ENCODE results near the gene FXYD2. TPM values are rescaled to one million over a fixed set of nuclear protein-coding genes. Genes with fewer than 3 reads are reported as not detected.
A peak's percentile ranks its signal among the peaks of the same experiment; 100 is the strongest.

FXYD2 gene
- total RNA-seq, 5 donors from 2014 or later (not counting 1 experiment from before 2014, with no cell fraction given), result 4.3 to 26.0 (median 14.7) TPM

GRCh38 chr11:117840881-117841550 lies 16.5 kb upstream of the FXYD2 start:
- H3K4me3 ChIP-seq (ENCODE audit: control insufficient read depth in 1 of 2, extremely low read depth in 1 of 2, low read length in 1 of 2), result no peak overlapping the region
- WGBS (ENCODE audit: insufficient coverage), result 86% methylated on average over 8 of the region's 11 CpGs
- no peaks in the 10 kb centered on the region for H3K9me3 ChIP-seq
- H3K4me1 ChIP-seq (ENCODE audit: control insufficient read depth in 1 of 2, extremely low read depth in 1 of 2, insufficient read depth in 2 of 2, low read length in 2 of 2), result peaks cover 0 to 24% of the 10 kb centered on the region in 2 experiments
- Mint-ChIP-seq H3K27me3 (peaks cover 2 to 4% of the 10 kb centered on the region in 2 donors), H3K27ac (no peak overlapping the region), H3K4me1 (peaks cover 0 to 10% (median 0%) of the 10 kb centered on the region in 3 donors), H3K4me3 (no peak overlapping the region), H3K36me3 (no peaks in the 10 kb centered on the region), H3K9me3 (no peaks in the 10 kb centered on the region)
- no peaks in the 10 kb centered on the region for H3K36me3 ChIP-seq (ENCODE audit: control insufficient read depth in 2 of 2, extremely low read depth in 1 of 2, insufficient read depth in 1 of 2, low read length in 1 of 2)
- H3K27ac ChIP-seq (ENCODE audit: low read length), result no peak overlapping the region
- ATAC-seq (replicated peaks in 1 of 4), result no peak
- DNase-seq, result peak in 1 of 35 experiments; percentile 5
- H3K27me3 ChIP-seq (replicated peaks in 1 of 2; ENCODE audit: control insufficient read depth in 2 of 2, extremely low read depth in 1 of 2, insufficient read depth in 2 of 2, low read length in 1 of 2), result peaks cover 0 to 25% of the 10 kb centered on the region in 2 experiments
- POLR2A ChIA-PET, result no interaction called here
- CTCF ChIA-PET, result interaction anchor here (0.5 to 0.7 kb wide), 3 partner anchors 106 to 1209 kb away, joined by 3 to 7 read pairs (median 5); no protein-coding TSS in a partner anchor

GRCh38 chr11:117839936-117840813 lies 15.6 kb upstream of the FXYD2 start:
- peaks cover 0 to 10% (median 0%) of the 10 kb centered on the region in 3 donors for H3K4me1 Mint-ChIP-seq
- H3K4me3 ChIP-seq (ENCODE audit: control insufficient read depth in 1 of 2, extremely low read depth in 1 of 2, low read length in 1 of 2), result no peak overlapping the region
- peaks cover 2 to 4% of the 10 kb centered on the region in 2 donors for H3K27me3 Mint-ChIP-seq
- ATAC-seq (replicated peaks in 1 of 4), result no peak
- H3K4me1 ChIP-seq (ENCODE audit: control insufficient read depth in 1 of 2, extremely low read depth in 1 of 2, insufficient read depth in 2 of 2, low read length in 2 of 2), result peaks cover 0 to 24% of the 10 kb centered on the region in 2 experiments
- no peak overlapping the region for H3K4me3 Mint-ChIP-seq
- ChIA-PET CTCF (interaction anchor here in 1 of 2 donors (0.5 to 0.7 kb wide), 2 partner anchors 107 to 1210 kb away, joined by 5 to 7 read pairs; no protein-coding TSS in a partner anchor), POLR2A (no interaction called here)
- no peaks in the 10 kb centered on the region for H3K36me3 Mint-ChIP-seq
- no peaks in the 10 kb centered on the region for H3K9me3 ChIP-seq
- peak in 1 of 35 experiments; percentile 8 for DNase-seq
- no peak overlapping the region for H3K27ac ChIP-seq (ENCODE audit: low read length)
- peaks cover 0 to 25% of the 10 kb centered on the region in 2 experiments for H3K27me3 ChIP-seq (replicated peaks in 1 of 2; ENCODE audit: control insufficient read depth in 2 of 2, extremely low read depth in 1 of 2, insufficient read depth in 2 of 2, low read length in 1 of 2)
- H3K36me3 ChIP-seq (ENCODE audit: control insufficient read depth in 2 of 2, extremely low read depth in 1 of 2, insufficient read depth in 1 of 2, low read length in 1 of 2), result no peaks in the 10 kb centered on the region
- H3K9me3 Mint-ChIP-seq, result no peaks in the 10 kb centered on the region
- 86% methylated on average over 7 of the region's 10 CpGs for WGBS (ENCODE audit: insufficient coverage)
- no peak overlapping the region for H3K27ac Mint-ChIP-seq

- Histone ChIP-seq H3K27me3 (replicated peaks in 1 of 2; ENCODE audit: control insufficient read depth in 2 of 2, extremely low read depth in 1 of 2, insufficient read depth in 2 of 2, low read length in 1 of 2) (peaks cover 0 to 25% of the 10 kb centered on the region in 2 experiments), H3K27ac (ENCODE audit: low read length) (no peak overlapping the region), H3K4me1 (ENCODE audit: control insufficient read depth in 1 of 2, extremely low read depth in 1 of 2, insufficient read depth in 2 of 2, low read length in 2 of 2) (peaks cover 0 to 24% of the 10 kb centered on the region in 2 experiments), H3K4me3 (ENCODE audit: control insufficient read depth in 1 of 2, extremely low read depth in 1 of 2, low read length in 1 of 2) (no peak overlapping the region), H3K9me3 (no peaks in the 10 kb centered on the region), H3K36me3 (ENCODE audit: control insufficient read depth in 2 of 2, extremely low read depth in 1 of 2, insufficient read depth in 1 of 2, low read length in 1 of 2) (no peaks in the 10 kb centered on the region)
- no peaks in the 10 kb centered on the region for H3K9me3 Mint-ChIP-seq
- 73% methylated on average over 4 of the region's 7 CpGs for WGBS (ENCODE audit: insufficient coverage)
- ChIA-PET CTCF (no interaction called here), POLR2A (no interaction called here)
- peaks cover 2 to 4% of the 10 kb centered on the region in 2 donors for H3K27me3 Mint-ChIP-seq
- no peaks in the 10 kb centered on the region for H3K36me3 Mint-ChIP-seq
- peaks cover 0 to 9% (median 0%) of the 10 kb centered on the region in 3 donors for H3K4me1 Mint-ChIP-seq
- no peak for ATAC-seq (replicated peaks in 1 of 4)
- no peak overlapping the region for H3K27ac Mint-ChIP-seq
- peak in 1 of 35 experiments; percentile 17 for DNase-seq
- no peak overlapping the region for H3K4me3 Mint-ChIP-seq
Measured at GRCh38 chr11:117839380-117839881, 14.9 kb upstream of the FXYD2 start.

GRCh38 chr11:117838901-117839300 lies 14.4 kb upstream of the FXYD2 start:
- Mint-ChIP-seq H3K27ac (no peak overlapping the region), H3K27me3 (peaks cover 2 to 4% of the 10 kb centered on the region in 2 donors), H3K4me1 (peaks cover 0 to 8% (median 0%) of the 10 kb centered on the region in 3 donors), H3K36me3 (no peaks in the 10 kb centered on the region), H3K4me3 (no peak overlapping the region), H3K9me3 (no peaks in the 10 kb centered on the region)
- Histone ChIP-seq H3K4me1 (ENCODE audit: control insufficient read depth in 1 of 2, extremely low read depth in 1 of 2, insufficient read depth in 2 of 2, low read length in 2 of 2) (peaks cover 0 to 22% of the 10 kb centered on the region in 2 experiments), H3K4me3 (ENCODE audit: control insufficient read depth in 1 of 2, extremely low read depth in 1 of 2, low read length in 1 of 2) (no peak overlapping the region), H3K27ac (ENCODE audit: low read length) (no peak overlapping the region), H3K9me3 (no peaks in the 10 kb centered on the region), H3K27me3 (replicated peaks in 1 of 2; ENCODE audit: control insufficient read depth in 2 of 2, extremely low read depth in 1 of 2, insufficient read depth in 2 of 2, low read length in 1 of 2) (peaks cover 0 to 25% of the 10 kb centered on the region in 2 experiments), H3K36me3 (ENCODE audit: control insufficient read depth in 2 of 2, extremely low read depth in 1 of 2, insufficient read depth in 1 of 2, low read length in 1 of 2) (no peaks in the 10 kb centered on the region)
- POLR2A ChIA-PET, result no interaction called here
- 74% methylated on average over 6 of the region's 8 CpGs for WGBS (ENCODE audit: insufficient coverage)
- ATAC-seq (replicated peaks in 1 of 4) (no peak), DNase-seq (no peak)
- CTCF ChIA-PET, result no interaction called here

GRCh38 chr11:117837791-117838190 lies 13.2 kb upstream of the FXYD2 start:
- CTCF ChIA-PET, result no interaction called here
- 87% methylated on average over 3 of the region's 8 CpGs for WGBS (ENCODE audit: insufficient coverage)
- no peaks in the 10 kb centered on the region for H3K9me3 ChIP-seq
- no peak overlapping the region for H3K4me3 ChIP-seq (ENCODE audit: control insufficient read depth in 1 of 2, extremely low read depth in 1 of 2, low read length in 1 of 2)
- H3K27me3 ChIP-seq (replicated peaks in 1 of 2; ENCODE audit: control insufficient read depth in 2 of 2, extremely low read depth in 1 of 2, insufficient read depth in 2 of 2, low read length in 1 of 2), result peaks cover 0 to 27% of the 10 kb centered on the region in 2 experiments
- Mint-ChIP-seq H3K4me3 (no peak overlapping the region), H3K27me3 (peaks cover 2 to 4% of the 10 kb centered on the region in 2 donors), H3K36me3 (no peaks in the 10 kb centered on the region), H3K27ac (peak overlapping the region in 1 of 2 donors; percentile 11), H3K9me3 (no peaks in the 10 kb centered on the region), H3K4me1 (peaks cover 0 to 4% (median 0%) of the 10 kb centered on the region in 3 donors)
- POLR2A ChIA-PET, result no interaction called here
- no peak for ATAC-seq (replicated peaks in 1 of 4)
- H3K27ac ChIP-seq (ENCODE audit: low read length), result no peak overlapping the region
- peaks cover 0 to 16% of the 10 kb centered on the region in 2 experiments for H3K4me1 ChIP-seq (ENCODE audit: control insufficient read depth in 1 of 2, extremely low read depth in 1 of 2, insufficient read depth in 2 of 2, low read length in 2 of 2)
- H3K36me3 ChIP-seq (ENCODE audit: control insufficient read depth in 2 of 2, extremely low read depth in 1 of 2, insufficient read depth in 1 of 2, low read length in 1 of 2), result no peaks in the 10 kb centered on the region
- no peak for DNase-seq

- Histone ChIP-seq H3K9me3 (no peaks in the 10 kb centered on the region), H3K4me1 (ENCODE audit: control insufficient read depth in 1 of 2, extremely low read depth in 1 of 2, insufficient read depth in 2 of 2, low read length in 2 of 2) (peaks cover 0 to 16% of the 10 kb centered on the region in 2 experiments), H3K4me3 (ENCODE audit: control insufficient read depth in 1 of 2, extremely low read depth in 1 of 2, low read length in 1 of 2) (no peak overlapping the region), H3K27me3 (replicated peaks in 1 of 2; ENCODE audit: control insufficient read depth in 2 of 2, extremely low read depth in 1 of 2, insufficient read depth in 2 of 2, low read length in 1 of 2) (peaks cover 0 to 30% of the 10 kb centered on the region in 2 experiments), H3K36me3 (ENCODE audit: control insufficient read depth in 2 of 2, extremely low read depth in 1 of 2, insufficient read depth in 1 of 2, low read length in 1 of 2) (no peaks in the 10 kb centered on the region), H3K27ac (ENCODE audit: low read length) (no peak overlapping the region)
- no peaks in the 10 kb centered on the region for H3K36me3 Mint-ChIP-seq
- ChIA-PET CTCF (interaction anchor here in 1 of 2 donors (0.5 kb wide), 1 partner anchor 39 kb away, joined by 4 read pairs; the partner anchor contains the start of gene FXYD6), POLR2A (no interaction called here)
- H3K4me3 Mint-ChIP-seq, result no peak overlapping the region
- peaks cover 0 to 6% (median 2%) of the 10 kb centered on the region in 3 donors for H3K4me1 Mint-ChIP-seq
- DNase-seq, result no peak
- H3K27ac Mint-ChIP-seq, result no peak overlapping the region
- no peaks in the 10 kb centered on the region for H3K9me3 Mint-ChIP-seq
- peaks cover 2 to 4% of the 10 kb centered on the region in 2 donors for H3K27me3 Mint-ChIP-seq
- ATAC-seq (replicated peaks in 1 of 4), result no peak
- WGBS (ENCODE audit: insufficient coverage), result 92% methylated on average over 14 of the region's 18 CpGs
Measured at GRCh38 chr11:117837070-117837776, 12.7 kb upstream of the FXYD2 start.

All from T-cell (primary cell).